ENCODE data around the gene DCUN1D1.

Gene DCUN1D1

DNA sequence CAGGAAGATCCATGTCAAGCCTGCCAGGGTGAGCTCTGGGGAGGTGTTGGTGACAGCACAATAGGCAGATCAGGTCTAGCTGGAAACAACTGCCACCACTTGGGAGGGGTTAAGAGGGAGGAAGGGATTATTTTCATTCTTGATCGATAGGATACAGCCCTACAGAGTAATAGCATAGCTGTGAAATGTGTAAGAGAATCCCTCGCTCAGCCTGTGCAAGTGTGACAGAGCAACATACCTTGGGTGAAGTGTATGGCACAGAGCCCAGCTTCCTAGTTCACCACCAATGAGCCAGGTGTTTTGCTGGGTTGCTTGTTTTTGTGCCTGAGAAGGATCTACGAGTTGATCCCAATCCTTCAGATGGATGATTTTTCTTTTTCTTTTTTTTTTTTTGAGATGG is 9.2 kb upstream of the DCUN1D1 start:
- Mint-ChIP-seq H3K27me3 (no peaks in the 10 kb centered on the region), H3K4me3 (no peak overlapping the region), H3K27ac (no peak overlapping the region), H3K36me3 (no peaks in the 10 kb centered on the region), H3K4me1 (peaks cover 5 to 8% of the 10 kb centered on the region in 2 donors), H3K9me3 (peaks cover 0 to 3% of the 10 kb centered on the region in 2 donors)
- DNase-seq = no peak
- ATAC-seq (replicated peaks) = no peak

DNA sequence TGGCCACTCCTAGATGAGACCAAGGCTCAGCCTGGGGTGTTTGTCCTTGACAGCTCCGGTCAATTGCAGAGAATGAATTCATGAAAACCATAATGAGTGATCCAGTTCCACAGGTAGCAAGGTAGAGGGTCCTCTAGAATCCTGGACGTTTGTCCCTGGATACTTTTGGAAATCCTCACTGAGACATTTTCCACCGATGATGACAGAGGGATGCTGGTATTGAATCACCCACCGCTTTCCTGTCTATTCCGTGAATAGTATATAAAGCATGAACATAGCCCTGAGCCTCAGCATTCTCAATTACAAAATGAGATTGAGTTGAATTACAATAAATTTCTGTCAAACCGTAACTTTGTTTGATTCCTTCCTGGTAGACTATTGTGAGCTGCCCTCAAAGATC is 5.7 kb upstream of the DCUN1D1 start:
- no peak overlapping the region for H3K4me3 Mint-ChIP-seq
- H3K27ac Mint-ChIP-seq = no peak overlapping the region
- H3K27me3 Mint-ChIP-seq = no peaks in the 10 kb centered on the region
- DNase-seq (no peak), ATAC-seq (replicated peaks) (no peak)
- peaks cover 0 to 5% of the 10 kb centered on the region in 2 donors for H3K4me1 Mint-ChIP-seq
- no peaks in the 10 kb centered on the region for H3K9me3 Mint-ChIP-seq
- no peaks in the 10 kb centered on the region for H3K36me3 Mint-ChIP-seq

DNA sequence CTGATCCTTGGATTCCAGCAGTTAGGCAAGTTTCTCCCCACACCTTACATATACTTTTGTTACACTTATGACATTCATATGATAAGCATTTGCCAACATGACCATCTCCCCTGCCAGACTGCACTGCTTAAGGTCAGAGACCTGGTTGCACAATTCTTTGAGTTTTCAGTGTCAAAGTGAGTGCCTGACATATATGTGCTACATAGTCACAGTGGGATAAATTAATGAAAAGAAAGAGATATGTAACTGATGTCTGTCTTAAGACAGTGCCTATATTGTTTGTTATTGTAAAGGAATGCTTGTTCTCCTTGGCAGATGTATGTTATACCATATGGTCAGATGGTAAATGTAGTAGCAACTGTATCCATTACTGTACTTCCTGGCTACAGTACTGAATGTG is 3.5 kb upstream of the DCUN1D1 start:
- DNase-seq = no peak
- H3K36me3 Mint-ChIP-seq = no peaks in the 10 kb centered on the region
- no peaks in the 10 kb centered on the region for H3K27me3 Mint-ChIP-seq
- ATAC-seq (replicated peaks) = no peak
- H3K9me3 Mint-ChIP-seq = no peaks in the 10 kb centered on the region
- peaks cover 8 to 15% of the 10 kb centered on the region in 2 donors for H3K4me1 Mint-ChIP-seq
- no peak overlapping the region for H3K27ac Mint-ChIP-seq
- no peak overlapping the region for H3K4me3 Mint-ChIP-seq

DNA sequence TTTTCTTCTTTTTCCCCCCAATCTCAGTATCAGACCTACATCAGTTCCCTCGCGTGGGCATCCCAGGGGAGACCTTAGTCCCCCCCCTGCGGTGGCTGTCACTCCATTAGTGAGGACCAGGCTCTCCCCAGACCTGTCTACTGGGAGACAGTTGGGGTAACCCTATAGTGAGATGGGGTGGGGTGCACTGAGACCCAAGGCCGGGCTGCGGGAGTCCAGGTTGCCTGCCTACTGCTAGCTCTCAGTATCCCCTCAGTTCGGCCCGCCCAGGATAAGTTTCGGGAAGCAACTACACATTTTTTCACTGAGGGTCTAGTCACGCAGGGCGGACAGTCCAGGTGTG is 671 bp upstream of the DCUN1D1 start:
- DNase-seq (no peak), ATAC-seq (replicated peaks) (peak in 1 of 2 donors; percentile 1)
- Mint-ChIP-seq H3K36me3 (no peaks in the 10 kb centered on the region), H3K4me3 (peak overlapping the region; percentile 82 to 96), H3K27me3 (no peaks in the 10 kb centered on the region), H3K9me3 (no peaks in the 10 kb centered on the region), H3K4me1 (peaks cover 14 to 22% of the 10 kb centered on the region in 2 donors), H3K27ac (peak overlapping the region; percentile 72)

DNA sequence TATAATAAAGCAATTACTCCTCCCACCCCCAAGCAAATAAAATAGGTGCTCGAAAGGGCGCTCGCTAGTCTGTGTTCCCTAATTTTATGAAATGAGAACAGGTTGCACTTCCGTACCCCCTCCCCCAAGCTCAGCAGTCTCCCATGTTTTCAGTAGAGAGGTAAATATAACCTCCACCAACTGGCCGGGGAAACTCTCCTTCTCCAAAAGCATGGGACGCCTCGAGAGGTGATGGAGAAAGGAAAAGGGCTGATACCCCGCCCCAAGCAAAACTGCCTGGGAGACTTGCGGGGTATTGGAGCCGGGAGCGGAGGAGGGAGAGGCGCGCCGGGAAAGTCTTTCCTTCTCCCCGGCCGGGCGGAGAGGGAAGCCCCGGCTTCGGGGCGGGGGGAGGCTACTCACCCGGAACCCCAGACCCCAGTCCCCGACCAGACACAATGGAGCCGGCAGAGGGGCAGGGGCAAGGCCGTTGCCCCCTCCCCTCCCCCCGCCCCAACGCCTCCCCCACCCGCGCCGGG is 605 bp downstream of the DCUN1D1 start:
- peak; percentile 20 to 38 for ATAC-seq (replicated peaks)
- H3K36me3 Mint-ChIP-seq = no peaks in the 10 kb centered on the region
- peak overlapping the region; percentile 93 to 96 for H3K4me3 Mint-ChIP-seq
- peak overlapping the region; percentile 95 for H3K27ac Mint-ChIP-seq
- peaks cover 14 to 29% of the 10 kb centered on the region in 2 donors for H3K4me1 Mint-ChIP-seq
- no peaks in the 10 kb centered on the region for H3K27me3 Mint-ChIP-seq
- no peak for DNase-seq
- no peaks in the 10 kb centered on the region for H3K9me3 Mint-ChIP-seq

DNA sequence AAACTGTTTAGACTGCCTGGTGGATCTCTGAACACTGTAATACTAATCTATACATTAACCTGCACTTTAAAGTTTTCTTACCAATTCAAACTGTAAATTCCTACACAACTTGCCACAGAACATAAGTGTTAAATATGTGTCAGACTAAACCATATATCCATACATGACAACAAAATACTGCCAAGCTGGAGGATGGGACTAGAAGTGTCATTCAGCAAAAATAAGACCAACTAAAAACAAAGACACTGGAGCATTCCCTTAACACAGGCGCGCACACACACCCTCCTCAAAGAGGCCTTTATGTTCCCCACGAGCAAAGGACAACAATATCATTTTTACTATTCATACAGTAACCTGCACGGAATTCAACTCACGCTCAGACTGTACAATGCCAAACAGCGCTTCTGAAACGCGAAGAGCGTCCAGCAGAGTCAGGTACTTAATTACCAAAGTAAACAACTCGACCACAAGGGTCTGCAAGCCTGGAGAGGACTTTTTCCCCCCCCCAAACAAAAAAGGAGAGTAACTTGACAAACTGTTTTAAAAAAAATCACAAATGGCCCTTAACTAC is 1.1 kb downstream of the DCUN1D1 start:
- H3K4me1 Mint-ChIP-seq = peaks cover 14 to 29% of the 10 kb centered on the region in 2 donors
- H3K27ac Mint-ChIP-seq = peak overlapping the region; percentile 95
- ATAC-seq (replicated peaks) (no peak), DNase-seq (no peak)
- no peaks in the 10 kb centered on the region for H3K36me3 Mint-ChIP-seq
- no peaks in the 10 kb centered on the region for H3K27me3 Mint-ChIP-seq
- H3K4me3 Mint-ChIP-seq = peak overlapping the region; percentile 93 to 96
- H3K9me3 Mint-ChIP-seq = no peaks in the 10 kb centered on the region

DNA sequence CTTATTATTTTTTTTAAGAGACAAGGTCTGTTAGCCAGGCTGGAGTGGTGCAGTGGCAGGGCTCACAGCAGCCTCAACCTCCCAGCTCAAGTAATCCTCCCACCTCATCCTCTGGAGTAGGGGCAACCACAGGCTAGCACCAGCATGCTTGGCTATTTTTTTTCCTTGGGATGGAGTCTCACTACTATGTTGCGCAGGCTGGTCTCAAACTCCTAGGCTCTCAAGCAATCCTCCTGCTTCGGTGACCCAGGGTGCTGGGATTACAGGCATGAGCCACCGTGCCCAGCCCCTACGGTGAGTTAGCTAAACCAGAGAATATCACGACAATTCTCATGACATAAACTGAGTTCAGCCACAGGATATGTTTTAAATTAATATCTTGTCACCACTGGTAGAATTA is 2.0 kb downstream of the DCUN1D1 start:
- Mint-ChIP-seq H3K4me1 (peaks cover 14 to 29% of the 10 kb centered on the region in 2 donors), H3K27ac (no peak overlapping the region), H3K4me3 (no peak overlapping the region), H3K9me3 (no peaks in the 10 kb centered on the region), H3K36me3 (peaks cover under 1% of the 10 kb centered on the region in 2 donors), H3K27me3 (no peaks in the 10 kb centered on the region)
- ATAC-seq (replicated peaks) (no peak), DNase-seq (no peak)

DNA sequence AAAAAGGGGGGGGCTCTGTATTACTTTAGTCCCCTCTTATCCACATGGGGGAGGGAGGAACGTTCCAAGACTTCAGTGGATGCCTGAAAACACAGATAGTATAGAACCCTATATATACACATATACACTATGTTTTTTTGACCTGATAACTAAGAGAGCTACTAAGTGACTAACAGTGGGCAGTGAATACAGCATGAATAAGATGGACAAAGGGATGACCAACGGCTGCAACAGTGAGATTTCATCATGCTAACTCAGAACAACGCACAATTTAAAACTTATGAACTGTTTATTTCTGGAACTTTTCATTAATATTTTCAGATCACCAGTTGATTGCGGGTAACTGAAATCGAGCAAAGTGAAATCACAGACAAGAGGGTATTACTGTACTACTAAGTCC is 7.3 kb downstream of the DCUN1D1 start:
- H3K9me3 Mint-ChIP-seq = no peaks in the 10 kb centered on the region
- H3K27me3 Mint-ChIP-seq = no peaks in the 10 kb centered on the region
- no peak for ATAC-seq (replicated peaks)
- H3K27ac Mint-ChIP-seq = no peak overlapping the region
- H3K4me3 Mint-ChIP-seq = no peak overlapping the region
- no peak for DNase-seq
- peaks cover 19 to 46% of the 10 kb centered on the region in 2 donors for H3K4me1 Mint-ChIP-seq
- H3K36me3 Mint-ChIP-seq = peaks cover 7 to 18% of the 10 kb centered on the region in 2 donors

DNA sequence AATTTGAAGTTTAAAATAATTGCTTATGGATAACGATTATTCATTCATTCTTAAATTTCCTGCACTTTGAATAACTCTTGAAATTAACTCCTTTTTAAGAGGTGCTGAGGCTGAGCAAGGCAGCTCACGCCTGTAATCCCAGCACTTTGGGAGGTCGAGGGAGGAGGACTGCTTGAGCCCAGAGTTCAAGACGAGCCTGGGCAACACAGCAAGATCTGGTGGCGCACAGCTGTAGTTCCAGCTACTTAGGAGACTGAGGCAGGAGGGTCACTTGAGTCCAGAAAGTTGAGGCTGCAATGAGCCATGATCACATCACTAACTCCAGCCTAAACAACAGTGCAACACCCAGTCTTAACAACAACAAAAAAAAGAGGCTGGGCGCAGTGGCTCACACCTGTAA is 8.0 kb downstream of the DCUN1D1 start:
- H3K27ac Mint-ChIP-seq = no peak overlapping the region
- no peak for ATAC-seq (replicated peaks)

DNA sequence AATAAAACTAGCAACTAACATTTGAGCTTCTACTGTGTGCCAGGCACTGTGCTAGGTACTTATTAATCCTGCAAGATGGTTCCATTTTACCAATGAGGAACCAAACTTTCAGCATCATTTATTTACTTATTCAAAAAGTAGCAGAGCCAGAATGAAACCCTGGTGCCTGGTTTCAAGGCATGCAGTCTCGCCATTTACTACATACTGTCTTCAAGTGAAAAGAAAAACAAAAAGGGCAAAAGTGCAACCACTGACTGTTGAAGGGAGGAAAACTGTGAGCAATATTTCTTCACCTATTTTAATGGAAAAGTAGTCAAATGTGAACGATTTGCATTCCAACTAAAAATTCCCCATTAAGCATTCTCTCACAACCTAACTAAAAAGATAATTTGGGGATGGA is 8.7 kb downstream of the DCUN1D1 start:
- Mint-ChIP-seq H3K4me3 (no peak overlapping the region), H3K36me3 (peaks cover 7 to 18% of the 10 kb centered on the region in 2 donors), H3K4me1 (peaks cover 27 to 58% of the 10 kb centered on the region in 2 donors), H3K9me3 (no peaks in the 10 kb centered on the region), H3K27ac (no peak overlapping the region), H3K27me3 (no peaks in the 10 kb centered on the region)
- DNase-seq (no peak), ATAC-seq (replicated peaks) (peak in 1 of 2 donors; percentile 46)

More for the DNA sequence above, 8.0 kb downstream of the DCUN1D1 start:
- no peaks in the 10 kb centered on the region for H3K27me3 Mint-ChIP-seq
- H3K4me3 Mint-ChIP-seq = no peak overlapping the region
- peaks cover 22 to 53% of the 10 kb centered on the region in 2 donors for H3K4me1 Mint-ChIP-seq
- no peaks in the 10 kb centered on the region for H3K9me3 Mint-ChIP-seq
- no peak for DNase-seq
- peaks cover 7 to 18% of the 10 kb centered on the region in 2 donors for H3K36me3 Mint-ChIP-seq

DNA sequence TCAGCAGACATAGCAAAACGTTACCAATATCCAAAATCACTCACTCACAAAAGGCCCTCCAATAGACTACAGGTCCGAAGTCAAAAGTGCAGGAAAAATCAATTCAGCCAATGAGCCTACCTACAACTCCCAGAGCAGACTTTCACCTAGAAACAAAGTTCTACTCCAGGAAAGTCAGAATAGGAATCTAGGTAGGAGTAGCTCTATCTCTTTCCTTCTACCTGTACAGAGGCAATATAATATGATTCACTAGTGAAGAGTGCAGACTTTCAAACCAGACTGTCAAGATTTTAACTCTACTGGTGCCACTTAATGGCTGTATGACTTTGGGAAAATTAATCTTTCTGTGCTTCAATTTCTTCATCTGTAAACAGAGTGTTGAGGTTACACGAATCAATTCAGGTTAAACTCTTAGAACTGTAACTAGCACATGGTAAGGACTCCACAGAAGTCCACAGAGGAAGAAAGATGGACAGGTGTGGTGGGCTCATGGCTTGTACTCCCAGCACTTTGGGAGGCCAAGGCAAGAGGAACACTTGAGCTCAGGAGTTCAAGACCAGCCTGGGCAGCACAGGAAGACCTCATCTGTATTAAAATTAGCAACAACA is 9.4 kb downstream of the DCUN1D1 start:
- H3K27me3 Mint-ChIP-seq = no peaks in the 10 kb centered on the region
- DNase-seq (no peak), ATAC-seq (replicated peaks) (no peak)
- H3K27ac Mint-ChIP-seq = no peak overlapping the region
- H3K36me3 Mint-ChIP-seq = peaks cover 7 to 18% of the 10 kb centered on the region in 2 donors
- H3K4me3 Mint-ChIP-seq = no peak overlapping the region
- no peaks in the 10 kb centered on the region for H3K9me3 Mint-ChIP-seq
- H3K4me1 Mint-ChIP-seq = peaks cover 27 to 65% of the 10 kb centered on the region in 2 donors

DNA sequence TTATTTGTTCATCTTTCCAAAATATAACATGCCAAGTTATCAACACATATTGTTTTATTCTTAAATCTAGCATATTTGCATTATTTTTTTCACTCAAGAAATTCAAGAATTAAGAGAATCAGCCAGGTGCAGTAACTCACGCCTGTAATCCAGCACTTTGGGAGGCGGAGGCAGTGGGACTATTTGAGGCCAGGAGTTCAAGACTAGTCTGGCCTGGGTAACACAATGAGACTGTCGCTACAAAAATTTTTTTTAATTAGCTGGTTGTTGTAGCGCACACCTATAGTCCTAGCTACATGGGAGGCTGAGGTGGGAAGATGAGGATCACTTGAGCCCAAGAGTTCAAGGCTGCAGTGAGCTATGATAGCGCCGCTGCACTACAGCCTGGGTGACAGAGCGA is 10.5 kb downstream of the DCUN1D1 start:
- no peak for ATAC-seq (replicated peaks)

DNA sequence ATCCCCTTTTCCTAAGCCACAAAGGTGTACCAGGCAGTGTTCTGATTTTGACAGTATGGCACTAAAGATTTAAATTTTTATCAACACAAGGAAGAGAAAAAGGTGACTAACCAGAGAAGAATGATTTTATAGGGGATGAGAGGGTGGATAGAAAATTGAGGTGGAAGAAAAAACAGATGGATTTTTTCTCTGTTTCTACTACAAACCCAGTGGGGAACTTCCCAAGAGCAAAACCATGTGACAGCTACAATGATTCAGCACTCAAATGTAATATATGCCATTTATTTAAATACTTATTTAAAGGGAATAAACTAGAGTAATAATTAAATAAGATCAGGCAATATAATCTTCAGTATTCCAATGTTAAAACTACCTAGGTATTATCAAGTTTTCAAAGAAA is 11.1 kb downstream of the DCUN1D1 start:
- Mint-ChIP-seq H3K36me3 (peaks cover 7 to 18% of the 10 kb centered on the region in 2 donors), H3K4me3 (no peak overlapping the region), H3K4me1 (peaks cover 28 to 59% of the 10 kb centered on the region in 2 donors), H3K27ac (no peak overlapping the region), H3K27me3 (no peaks in the 10 kb centered on the region), H3K9me3 (no peaks in the 10 kb centered on the region)
- ATAC-seq (replicated peaks) (no peak), DNase-seq (no peak)

More for the DNA sequence above, 10.5 kb downstream of the DCUN1D1 start:
- no peaks in the 10 kb centered on the region for H3K9me3 Mint-ChIP-seq
- DNase-seq = no peak
- peaks cover 7 to 18% of the 10 kb centered on the region in 2 donors for H3K36me3 Mint-ChIP-seq
- H3K4me1 Mint-ChIP-seq = peaks cover 28 to 59% of the 10 kb centered on the region in 2 donors
- H3K27ac Mint-ChIP-seq = no peak overlapping the region
- H3K4me3 Mint-ChIP-seq = no peak overlapping the region
- H3K27me3 Mint-ChIP-seq = no peaks in the 10 kb centered on the region

DNA sequence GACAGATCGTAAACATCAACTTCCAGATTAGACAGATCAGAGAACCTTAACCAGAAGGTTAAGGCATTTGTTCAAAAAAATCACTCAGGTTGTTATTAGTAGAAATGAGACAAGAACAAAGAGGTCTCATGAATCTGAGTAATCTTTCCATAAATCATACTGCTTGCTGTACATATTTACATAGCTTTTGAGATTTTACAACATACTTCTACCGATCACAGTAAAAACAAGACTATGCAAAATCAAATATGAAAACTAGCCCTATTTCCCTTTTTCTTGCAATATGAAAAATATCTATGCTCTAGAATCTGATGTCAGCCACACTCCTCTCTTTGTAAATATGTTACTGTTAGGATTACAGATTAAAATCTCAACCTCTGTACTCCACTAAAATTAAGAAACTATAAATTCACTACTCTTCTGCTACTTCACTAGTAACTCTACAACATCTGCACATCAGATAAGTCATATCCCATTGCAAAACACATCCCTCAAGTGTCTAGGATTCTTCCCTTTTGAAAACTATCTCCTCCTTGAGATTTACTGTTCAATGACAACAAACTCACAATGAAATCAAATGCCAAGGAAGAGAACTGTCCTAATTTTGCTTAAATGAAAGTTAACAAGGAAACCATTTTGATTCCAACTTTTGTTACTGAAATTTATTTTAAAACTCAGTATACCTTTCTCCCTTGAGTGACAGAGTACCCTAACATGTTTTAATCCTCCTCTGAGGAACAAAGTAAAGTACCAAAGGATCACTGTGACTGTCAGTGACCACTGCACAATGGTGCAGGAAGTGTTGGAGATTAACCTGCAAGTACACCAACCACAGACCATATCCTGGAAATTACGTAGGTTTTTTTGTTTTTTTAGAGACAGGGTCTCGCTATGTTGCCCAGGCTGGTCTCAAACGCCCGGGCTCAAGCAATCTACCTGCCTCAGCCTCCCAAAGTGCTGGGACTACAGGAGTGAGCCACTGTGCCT is 12.8 kb downstream of the DCUN1D1 start:
- DNase-seq = no peak
- Mint-ChIP-seq H3K9me3 (no peaks in the 10 kb centered on the region), H3K36me3 (peaks cover 5 to 11% of the 10 kb centered on the region in 2 donors), H3K4me1 (peaks cover 28 to 58% of the 10 kb centered on the region in 2 donors), H3K4me3 (no peak overlapping the region), H3K27ac (peak overlapping the region; percentile 53), H3K27me3 (no peaks in the 10 kb centered on the region)
- peak; percentile 74 to 79 for ATAC-seq (replicated peaks)
